Osteocyte (in vitro differentiated cells): Measurements from ENCODE around the gene GRM5. TPM values are rescaled to one million over a fixed set of nuclear protein-coding genes. Genes with fewer than 3 reads are reported as not detected.
"Not testable (repeated sequence)": the region's sequence is repeated elsewhere in the genome, so short reads cannot be mapped to it uniquely, and the experiment has no call there.

Experiments used
- DNase-seq: peaks from one replicate; pipeline ENCODE4 v3.0.0; 2021; ENCODE audit warnings: mixed read lengths; ENCODE audit not compliant: unreplicated experiment; ENCODE audit errors: extremely low spot score
- H3K27ac Mint-ChIP-seq: one replicate; pipeline ENCODE4 v1.8.0; 2021; ENCODE audit warnings: mild to moderate bottlenecking, mixed read lengths; ENCODE audit not compliant: unreplicated experiment
- H3K27me3 Mint-ChIP-seq: one replicate; pipeline ENCODE4 v1.8.0; 2021; ENCODE audit warnings: mixed read lengths; ENCODE audit not compliant: unreplicated experiment
- H3K36me3 Mint-ChIP-seq: one replicate; pipeline ENCODE4 v1.8.0; 2021; ENCODE audit warnings: mixed read lengths; ENCODE audit not compliant: unreplicated experiment
- H3K4me1 Mint-ChIP-seq: one replicate; pipeline ENCODE4 v1.8.0; 2021; ENCODE audit warnings: mixed read lengths; ENCODE audit not compliant: unreplicated experiment
- H3K4me3 Mint-ChIP-seq: one replicate; pipeline ENCODE4 v1.8.0; 2021; ENCODE audit warnings: mild to moderate bottlenecking, moderate library complexity, mixed read lengths; ENCODE audit not compliant: unreplicated experiment
- H3K9me3 Mint-ChIP-seq: one replicate; pipeline ENCODE4 v1.8.0; 2021; ENCODE audit warnings: mixed read lengths; ENCODE audit not compliant: unreplicated experiment
- CTCF ChIP-seq: fragments of 200-600 bp; sonication (generic); IDR thresholded peaks from 2 replicates; pipeline ENCODE4 v1.5.0; 2021; ENCODE audit warnings: antibody characterized with exemption, mild to moderate bottlenecking, moderate library complexity
- total RNA-seq: library from RNA; stranded (reverse); gene quantifications from 2 replicates; pipeline ENCODE4 v1.2.1, GENCODE V29; 2021

Gene GRM5
- total RNA-seq, 1 donor from 2014 or later, result 0.21 TPM

- Mint-ChIP-seq H3K27ac (no peak overlapping the region), H3K9me3 (no peaks in the 10 kb centered on the region), H3K27me3 (no peaks in the 10 kb centered on the region), H3K4me1 (no peaks in the 10 kb centered on the region), H3K4me3 (no peak overlapping the region), H3K36me3 (no peaks in the 10 kb centered on the region)
- TF ChIP-seq CTCF, result no peak
- DNase-seq, result no peak
Measured at GRCh38 chr11:88950975-88951374, 114.8 kb downstream of the GRM5 start.

- not testable (repeated sequence) for H3K36me3 Mint-ChIP-seq, DNase-seq, H3K27ac Mint-ChIP-seq, H3K9me3 Mint-ChIP-seq, H3K27me3 Mint-ChIP-seq, H3K4me1 Mint-ChIP-seq, H3K4me3 Mint-ChIP-seq
Measured at GRCh38 chr11:88948908-88949307, 116.9 kb downstream of the GRM5 start.

GRCh38 chr11:88947843-88948572 is 117.8 kb downstream of the GRM5 start:
- H3K36me3 Mint-ChIP-seq, DNase-seq, H3K27me3 Mint-ChIP-seq, H3K4me1 Mint-ChIP-seq, H3K4me3 Mint-ChIP-seq, H3K9me3 Mint-ChIP-seq, H3K27ac Mint-ChIP-seq: not testable (repeated sequence)

GRCh38 chr11:88929665-88930064 is 136.1 kb downstream of the GRM5 start:
- H3K27ac Mint-ChIP-seq, DNase-seq, H3K9me3 Mint-ChIP-seq, H3K4me1 Mint-ChIP-seq, H3K36me3 Mint-ChIP-seq, H3K27me3 Mint-ChIP-seq, H3K4me3 Mint-ChIP-seq: not testable (repeated sequence)

- H3K36me3 Mint-ChIP-seq, DNase-seq, H3K9me3 Mint-ChIP-seq, H3K27ac Mint-ChIP-seq, H3K4me1 Mint-ChIP-seq, H3K4me3 Mint-ChIP-seq, H3K27me3 Mint-ChIP-seq: not testable (repeated sequence)
Measured at GRCh38 chr11:88917065-88917464, 148.7 kb downstream of the GRM5 start.

- no peak for TF ChIP-seq CTCF
- H3K4me1 Mint-ChIP-seq, result no peaks in the 10 kb centered on the region
- no peaks in the 10 kb centered on the region for H3K9me3 Mint-ChIP-seq
- H3K27me3 Mint-ChIP-seq, result peaks cover 3% of the 10 kb centered on the region
- H3K27ac Mint-ChIP-seq, result no peak overlapping the region
- H3K36me3 Mint-ChIP-seq, result no peaks in the 10 kb centered on the region
- DNase-seq, result no peak
- H3K4me3 Mint-ChIP-seq, result no peak overlapping the region
Measured at GRCh38 chr11:88909500-88909899, 156.3 kb downstream of the GRM5 start.

GRCh38 chr11:88901436-88901835 is 164.3 kb downstream of the GRM5 start:
- H3K4me3 Mint-ChIP-seq, H3K36me3 Mint-ChIP-seq, H3K4me1 Mint-ChIP-seq, H3K9me3 Mint-ChIP-seq, H3K27me3 Mint-ChIP-seq, DNase-seq, H3K27ac Mint-ChIP-seq: not testable (repeated sequence)

GRCh38 chr11:88888855-88889254 is 176.9 kb downstream of the GRM5 start:
- H3K27me3 Mint-ChIP-seq, DNase-seq, H3K27ac Mint-ChIP-seq, H3K4me3 Mint-ChIP-seq, H3K36me3 Mint-ChIP-seq, H3K4me1 Mint-ChIP-seq: not testable (repeated sequence)
- peaks cover 18% of the 10 kb centered on the region for H3K9me3 Mint-ChIP-seq
